Heart left ventricle (tissue), 16 donors: ENCODE data around the gene ISY1. TPM values are rescaled to one million over a fixed set of nuclear protein-coding genes. Genes with fewer than 3 reads are reported as not detected.
"Not testable (repeated sequence)": the region's sequence is repeated elsewhere in the genome, so short reads cannot be mapped to it uniquely, and the experiment has no call there.

Experiments
- ATAC-seq, 4 donors: fragments of 200-7000 bp; cut with Tn5 transposase; one replicate each; pipeline ENCODE4 v1.9.1; 2020 to 2022; ENCODE audit warnings: moderate library complexity in 4 of 4, mild to moderate bottlenecking in 3 of 4, moderate number of reproducible peaks in 1 of 4
- DNase-seq, 5 donors: peaks; one replicate each; pipeline ENCODE4 v3.0.0-alpha.2; 2020
- H3K27ac ChIP-seq, 12 donors: fragments of 200-600 bp; sonication (generic) in 4 of 12; one replicate each; pipeline versions ENCODE4 v1.5.0 to v1.8.0; 2016 to 2022; ENCODE audit warnings: mild to moderate bottlenecking in 2 of 12
- H3K27me3 ChIP-seq, 9 donors: fragments of 200-600 bp; sonication (generic) in 2 of 9; one replicate each; pipeline versions ENCODE4 v1.5.1 to v1.8.0; 2016 to 2022; ENCODE audit warnings: mild to moderate bottlenecking in 3 of 9
- H3K36me3 ChIP-seq, 9 donors: fragments of 200-600 bp; sonication (generic) in 2 of 9; one replicate each; pipeline versions ENCODE4 v1.5.0 to v1.8.0; 2018 to 2022; ENCODE audit warnings: mild to moderate bottlenecking in 2 of 9
- H3K4me1 ChIP-seq, 12 donors: fragments of 200-600 bp; sonication (generic) in 4 of 12; one replicate each; pipeline versions ENCODE4 v1.5.0 to v1.8.0; 2016 to 2022; ENCODE audit warnings: mild to moderate bottlenecking in 3 of 12
- H3K4me3 ChIP-seq, 12 donors: fragments of 200-600 bp; sonication (generic) in 4 of 12; one replicate each; pipeline versions ENCODE4 v1.5.0 to v1.8.0; 2017 to 2022; ENCODE audit warnings: mild to moderate bottlenecking in 9 of 12, moderate library complexity in 4 of 12
- H3K9me3 ChIP-seq, 12 donors: fragments of 200-600 bp; sonication (generic) in 4 of 12; one replicate each; pipeline versions ENCODE4 v1.5.0 to v1.8.0; 2016 to 2022; ENCODE audit warnings: mild to moderate bottlenecking in 1 of 12
- POLR2A ChIP-seq, 2 donors: fragments of 450-650 bp; IDR thresholded peaks; one replicate each; pipeline ENCODE4 v1.6.1; 2017; ENCODE audit warnings: antibody characterized with exemption in 2 of 2, mild to moderate bottlenecking in 2 of 2, moderate library complexity in 2 of 2
- WGBS, 4 donors: extraction: QIAGEN DNeasy Blood & Tissue Kit in 2 of 4; methylation state at CpG; one replicate each; pipeline versions ENCODE4 v1.1.5 to v1.1.7; 2013 to 2018; 5-methylcytosine and 5-hydroxymethylcytosine counted together
- intact Hi-C, 10 donors: fragments of 100-400 bp; cut with DNase I; formaldehyde crosslinking; loops; one replicate each; pipeline versions ENCODE4 v1.11.1 to v1.14.2; 2022
- polyA plus RNA-seq, 2 donors: library from polyadenylated mRNA; stranded (reverse); fragments of 200-250 nt; gene quantifications; one replicate each; pipeline ENCODE4 v1.2.3, GENCODE V29; 2013
- total RNA-seq, 9 donors: library from RNA; depleted of rRNA in 2 of 9; stranded (reverse); fragments of >200 nt in 2 of 9; fragmentation: NEBNext Ultra II Directional in 3 of 9; extraction: Animal tissue kit (Norgen Biotek cat#: 25700) in 3 of 9; gene quantifications; one replicate each; pipeline versions ENCODE4 v1.1.0 to v1.2.4, GENCODE V29; 2016 to 2023
- TF ChIP-seq, protein P1 (sequence below), 12 donors: fragments of 200-600 bp; sonication (generic) in 4 of 12; IDR thresholded peaks; one replicate each; pipeline versions ENCODE4 v1.5.0 to v1.8.0; 2018 to 2022; ENCODE audit warnings: antibody characterized with exemption in 12 of 12, mild to moderate bottlenecking in 5 of 12
- donor health status: ischemic (EF 13 %, LVEDD 7.1; RV severe dilation, severe dysfunction).
- donor health status: healthy with polysubstance abuse.
- donor health status: DM: no; HTN: yes; CAD: no.
- donor health status: DM: no; HTN: no; CAD: no.
- donor health status: ischemic (EF 25% LVEDD 6.9; RV normal size, moderate dysfunction).
- donor health status: ischemic (EF 25% LVEDD 5.7; RV mildly dilated, moderate dysfunction).
- donor health status: healthy.
- donor health status: DM: yes; HTN: yes; CAD: no.
- donor health status: ischemic (EF 35%, LVEDD 5.7; RV mildly dilated, moderate dysfunction).
- donor health status: nonischemic (EF 11% LVEDD 7.7; RV severe dilation, severe dysfunction).
- donor health status: DM: yes; HTN: yes; CAD: no.
- donor health status: PGD.
- donor health status: ischemic (EF 29% LVEDD 5.4; RV normal size, mild dysfunction).
- donor health status: nonischemic (EF 23%, LVEDD 6.1; RV moderate dilation, normal function).

The ISY1 gene
- total and polyA plus RNA-seq, 11 donors, result 14.9 to 31.2 (median 24.5) TPM

GRCh38 chr3:129139911-129140310 lies 21.0 kb downstream of the ISY1 start:
- no peak for ATAC-seq
- peaks cover 0 to 98% (median 97%) of the 10 kb centered on the region in 9 donors for H3K36me3 ChIP-seq
- WGBS, 4 donors, result 45 to 54% (median 48%) methylated on average over 1 of the region's 1 CpG

DNA sequence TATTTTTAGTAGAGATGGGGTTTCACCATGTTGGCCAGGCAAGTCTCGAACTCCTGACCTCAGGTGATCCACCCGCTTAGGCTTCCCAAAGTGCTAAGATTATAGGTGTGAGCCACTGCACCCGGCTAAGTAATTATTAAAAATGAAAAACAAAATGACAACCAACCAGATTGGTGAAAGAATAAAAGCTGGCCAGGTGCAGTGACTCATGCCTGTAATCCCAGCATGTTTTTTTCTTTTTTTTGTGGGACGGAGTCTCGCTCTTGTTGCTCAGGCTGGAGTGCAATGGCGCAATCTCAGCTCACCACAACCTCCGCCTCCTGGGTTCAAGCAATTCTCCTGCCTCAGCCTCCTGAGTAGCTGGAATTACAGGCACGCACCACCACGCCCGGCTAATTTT lies 24.6 kb downstream of the ISY1 start:
- H3K9me3 ChIP-seq, ATAC-seq, DNase-seq, H3K4me1 ChIP-seq, H3K27ac ChIP-seq, H3K4me3 ChIP-seq, H3K27me3 ChIP-seq, intact Hi-C loops: not testable (repeated sequence)
- peaks cover 0 to 100% (median 97%) of the 10 kb centered on the region in 9 donors for H3K36me3 ChIP-seq
- 93 to 97% (median 95%) methylated on average over 10 of the region's 10 CpGs for WGBS, 4 donors

More at GRCh38 chr3:129139911-129140310, 21.0 kb downstream of the ISY1 start:
- DNase-seq, result no peak
- Histone ChIP-seq H3K4me3 (no peak overlapping the region), H3K27me3 (no peaks in the 10 kb centered on the region), H3K4me1 (no peaks in the 10 kb centered on the region), H3K9me3 (no peaks in the 10 kb centered on the region), H3K27ac (no peak overlapping the region)
- TF ChIP-seq, protein P1, sequence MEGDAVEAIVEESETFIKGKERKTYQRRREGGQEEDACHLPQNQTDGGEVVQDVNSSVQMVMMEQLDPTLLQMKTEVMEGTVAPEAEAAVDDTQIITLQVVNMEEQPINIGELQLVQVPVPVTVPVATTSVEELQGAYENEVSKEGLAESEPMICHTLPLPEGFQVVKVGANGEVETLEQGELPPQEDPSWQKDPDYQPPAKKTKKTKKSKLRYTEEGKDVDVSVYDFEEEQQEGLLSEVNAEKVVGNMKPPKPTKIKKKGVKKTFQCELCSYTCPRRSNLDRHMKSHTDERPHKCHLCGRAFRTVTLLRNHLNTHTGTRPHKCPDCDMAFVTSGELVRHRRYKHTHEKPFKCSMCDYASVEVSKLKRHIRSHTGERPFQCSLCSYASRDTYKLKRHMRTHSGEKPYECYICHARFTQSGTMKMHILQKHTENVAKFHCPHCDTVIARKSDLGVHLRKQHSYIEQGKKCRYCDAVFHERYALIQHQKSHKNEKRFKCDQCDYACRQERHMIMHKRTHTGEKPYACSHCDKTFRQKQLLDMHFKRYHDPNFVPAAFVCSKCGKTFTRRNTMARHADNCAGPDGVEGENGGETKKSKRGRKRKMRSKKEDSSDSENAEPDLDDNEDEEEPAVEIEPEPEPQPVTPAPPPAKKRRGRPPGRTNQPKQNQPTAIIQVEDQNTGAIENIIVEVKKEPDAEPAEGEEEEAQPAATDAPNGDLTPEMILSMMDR (IDR thresholded peaks at IDR 0.05), result no peak
- no peak for TF ChIP-seq POLR2A (IDR thresholded peaks at IDR 0.05)
- intact Hi-C loops, result no loop called here

GRCh38 chr3:129132097-129132866 lies 28.6 kb downstream of the ISY1 start:
- WGBS, 4 donors, result 72 to 82% (median 75%) methylated on average over 5 of the region's 5 CpGs
- no peak overlapping the region for H3K27ac ChIP-seq
- TF ChIP-seq POLR2A (IDR thresholded peaks at IDR 0.05), result no peak
- TF ChIP-seq, protein P1 (IDR thresholded peaks at IDR 0.05), result peak in 1 of 12 donors; percentile 9
- H3K27me3 ChIP-seq, result no peaks in the 10 kb centered on the region
- peaks cover 0 to 6% (median 0%) of the 10 kb centered on the region in 12 donors for H3K4me1 ChIP-seq
- peaks cover 0 to 100% (median 94%) of the 10 kb centered on the region in 9 donors for H3K36me3 ChIP-seq
- no peak for DNase-seq
- no peak overlapping the region for H3K4me3 ChIP-seq
- intact Hi-C loops, result no loop called here
- H3K9me3 ChIP-seq, result no peaks in the 10 kb centered on the region
- peak; percentile 25 to 66 (median 28) for ATAC-seq

DNA sequence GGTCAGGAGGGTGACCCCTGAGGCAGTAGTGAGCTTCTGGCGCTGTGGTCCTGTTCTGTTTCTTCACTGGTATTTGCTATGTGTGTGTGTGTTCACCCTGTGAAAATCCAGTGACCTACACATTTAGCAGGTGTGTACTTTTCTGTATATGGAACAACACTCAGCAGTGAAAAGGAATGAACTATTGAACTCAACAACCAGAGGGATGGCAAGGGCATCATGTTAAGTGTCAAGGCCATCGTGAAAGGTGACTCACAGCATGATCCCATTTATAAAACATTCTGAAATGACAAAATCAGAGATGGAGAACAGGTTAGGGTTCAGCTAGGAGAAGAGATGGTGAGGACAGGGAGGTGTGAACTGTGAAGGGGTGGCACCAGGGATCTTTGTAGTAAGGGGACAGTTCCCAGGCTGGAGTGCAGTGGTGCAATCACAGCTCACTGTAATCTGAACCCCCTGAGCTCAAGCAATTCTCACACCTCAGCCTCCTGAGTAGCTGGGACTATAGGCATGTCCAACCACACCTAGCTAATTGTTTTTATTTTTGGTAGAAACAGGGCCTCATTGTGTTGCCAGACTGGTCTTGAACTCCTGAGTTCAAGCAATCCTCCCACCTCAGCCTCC lies 29.3 kb downstream of the ISY1 start:
- H3K36me3 ChIP-seq, result peaks cover 0 to 100% (median 90%) of the 10 kb centered on the region in 9 donors
- intact Hi-C loops, result no loop called here
- TF ChIP-seq, protein P1 (IDR thresholded peaks at IDR 0.05), result no peak
- no peak for TF ChIP-seq POLR2A (IDR thresholded peaks at IDR 0.05)
- 77 to 86% (median 82%) methylated on average over 2 of the region's 2 CpGs for WGBS, 4 donors
- no peak overlapping the region for H3K4me3 ChIP-seq
- no peak for ATAC-seq
- DNase-seq, result no peak
- H3K27ac ChIP-seq, result no peak overlapping the region
- H3K27me3 ChIP-seq, result no peaks in the 10 kb centered on the region
- no peaks in the 10 kb centered on the region for H3K9me3 ChIP-seq
- peaks cover 0 to 6% (median 0%) of the 10 kb centered on the region in 12 donors for H3K4me1 ChIP-seq
